DOHH2 (cell line): Measurements from ENCODE around the gene RAET1L.

Experiments used
- CTCF ChIP-seq: fragments of 200-600 bp; sonication (generic); IDR thresholded peaks from one replicate; pipeline ENCODE4 v1.5.1; 2014; ENCODE audit warnings: antibody characterized with exemption, mild to moderate bottlenecking, low read depth, low read length; ENCODE audit not compliant: poor library complexity, severe bottlenecking
- EZH2phosphoT487 ChIP-seq: fragments of 200-600 bp; sonication (generic); IDR thresholded peaks from 2 replicates; pipeline ENCODE4 v1.6.1; 2017; ENCODE audit warnings: borderline replicate concordance, mild to moderate bottlenecking, antibody characterized with exemption, low read length, moderate library complexity, mixed read lengths

DNA sequence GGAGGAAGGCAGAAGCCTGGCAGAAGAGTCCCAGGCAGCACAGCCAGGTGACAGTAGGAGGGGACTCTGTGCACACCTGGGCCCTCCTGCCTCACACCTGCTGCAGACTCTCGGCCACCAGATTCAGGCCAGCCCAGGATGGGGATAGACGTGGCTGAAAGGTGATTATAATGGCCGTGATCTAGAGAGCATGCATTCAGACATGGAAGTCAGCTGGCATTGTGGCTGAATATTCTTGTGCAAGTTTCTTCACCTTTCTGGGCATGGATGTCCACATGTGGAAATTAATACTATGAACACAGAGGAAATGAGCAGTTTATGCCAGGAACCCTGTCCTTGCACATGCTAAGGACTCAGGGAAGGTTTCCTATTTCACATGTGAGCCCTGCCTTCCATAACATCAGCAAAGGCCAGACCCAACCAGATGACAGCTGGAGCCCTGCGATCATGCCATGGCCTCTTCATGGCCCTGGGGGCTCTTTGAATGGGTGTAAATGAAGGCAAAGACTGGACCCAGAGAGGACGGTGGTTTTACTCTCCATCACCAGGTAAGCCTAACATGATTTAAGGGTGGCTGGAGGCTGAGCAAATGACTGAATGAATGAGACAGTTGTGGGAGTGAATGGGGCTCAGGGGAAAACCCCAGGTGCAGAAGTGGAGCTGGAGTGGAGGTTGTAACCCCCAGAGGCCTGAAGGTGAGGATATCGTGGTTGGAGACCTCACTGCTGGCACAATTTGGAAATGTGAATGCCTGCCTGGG is 2.7 kb upstream of the RAET1L start:
- no peak for TF ChIP-seq CTCF
- no peak for TF ChIP-seq EZH2phosphoT487
